HepG2 (cell line): ENCODE results near the gene CLDND2. TPM values are rescaled to one million over a fixed set of nuclear protein-coding genes. Genes with fewer than 3 reads are reported as not detected.

Experiments used
- DNMT1 ChIP-seq: sonication (generic); formaldehyde crosslinking; IDR thresholded peaks from 2 replicates; pipeline ENCODE4 v1.5.1; 2020; ENCODE audit warnings: mild to moderate bottlenecking, missing genetic modification reagents
- ERF ChIP-seq: IDR thresholded peaks from 2 replicates; pipeline ENCODE4 v1.6.1; 2018; ENCODE audit warnings: missing biosample characterization, missing genetic modification reagents
- HMG20A ChIP-seq: IDR thresholded peaks from 2 replicates; pipeline ENCODE4 v1.6.1; 2016; ENCODE audit warnings: borderline replicate concordance
- HOXA3 ChIP-seq: sonication (generic); formaldehyde crosslinking; IDR thresholded peaks from 2 replicates; pipeline ENCODE4 v1.5.0; 2020; ENCODE audit warnings: missing genetic modification reagents
- PRDM4 ChIP-seq: sonication (generic); formaldehyde crosslinking; IDR thresholded peaks from 2 replicates; pipeline ENCODE4 v1.9.0; 2021; ENCODE audit warnings: missing genetic modification reagents, borderline replicate concordance
- RBM22 ChIP-seq: fragments of 200-400 bp; formaldehyde crosslinking; optimal IDR thresholded peaks from 2 replicates; pipeline ENCODE3; 2017; ENCODE audit warnings: mild to moderate bottlenecking, low read length, moderate library complexity
- RFX5 ChIP-seq: IDR thresholded peaks from 2 replicates; pipeline ENCODE4 v1.6.1; 2011; ENCODE audit warnings: low read depth, low read length, improper control_type of control experiment
- YEATS2 ChIP-seq: sonication (generic); formaldehyde crosslinking; IDR thresholded peaks from 2 replicates; pipeline ENCODE4 v1.4.0; 2020; ENCODE audit warnings: missing genetic modification reagents, borderline replicate concordance
- ZFP36L1 ChIP-seq: sonication (generic); formaldehyde crosslinking; IDR thresholded peaks from 2 replicates; pipeline ENCODE4 v1.8.0; 2022; ENCODE audit warnings: mild to moderate bottlenecking, missing genetic modification reagents, moderate library complexity
- ZFP41 ChIP-seq: sonication (generic); formaldehyde crosslinking; IDR thresholded peaks from 2 replicates; pipeline ENCODE4 v1.4.0; 2020; ENCODE audit warnings: mild to moderate bottlenecking, missing genetic modification reagents, borderline replicate concordance
- ZMAT3 ChIP-seq: sonication (generic); formaldehyde crosslinking; conservative IDR thresholded peaks from 2 replicates; pipeline ENCODE4 v1.7.0; 2021; ENCODE audit warnings: missing genetic modification reagents
- ZNF235 ChIP-seq: sonication (generic); formaldehyde crosslinking; IDR thresholded peaks from 2 replicates; pipeline ENCODE4 v1.8.1; 2023; ENCODE audit warnings: mild to moderate bottlenecking, missing genetic modification reagents, borderline replicate concordance
- ZNF768 ChIP-seq: sonication (generic); formaldehyde crosslinking; IDR thresholded peaks from 2 replicates; pipeline ENCODE4 v1.4.0; 2020; ENCODE audit warnings: missing genetic modification reagents
- polyA plus RNA-seq, 8 experiments: library from polyadenylated mRNA; depleted of rRNA in 3 of 8; stranded (reverse) in 7 of 8; unstranded in 1 of 8; fragments of >200 nt; fragmentation: Illumina TruSeq in 4 of 8; extraction: Trizol in 4 of 8; gene quantifications; 2 replicates each; pipeline versions ENCODE4 v1.2.1 to v1.2.3, GENCODE V29; 2011 to 2016; ENCODE audit warnings: low read depth in 4 of 8, missing spikeins in 1 of 8, mixed read lengths in 1 of 8; ENCODE audit not compliant: insufficient read depth in 1 of 8
- total RNA-seq, 5 experiments: library from RNA; depleted of rRNA; stranded (reverse); fragments of >200 nt; fragmentation: Illumina TruSeq; extraction: Trizol; gene quantifications; 2 replicates each; pipeline ENCODE4 v1.2.3, GENCODE V29; 2016; ENCODE audit warnings: low read depth in 1 of 5
- TF ChIP-seq, protein P1 (sequence below): sonication (generic); formaldehyde crosslinking; IDR thresholded peaks from 2 replicates; pipeline ENCODE4 v1.4.0; 2020; ENCODE audit warnings: missing genetic modification reagents
- TF ChIP-seq, protein P2 (sequence below): sonication (generic); formaldehyde crosslinking; IDR thresholded peaks from 2 replicates; pipeline ENCODE4 v1.5.0; 2020; ENCODE audit warnings: missing genetic modification reagents
- TF ChIP-seq, protein P3 (sequence below): IDR thresholded peaks from 2 replicates; pipeline ENCODE4 v1.4.0; 2020; ENCODE audit warnings: mild to moderate bottlenecking, missing genetic modification reagents
- TF ChIP-seq, protein P4 (sequence below): sonication (generic); formaldehyde crosslinking; IDR thresholded peaks from 2 replicates; pipeline ENCODE4 v1.4.0; 2020; ENCODE audit warnings: mild to moderate bottlenecking, low read depth, missing genetic modification reagents
- TF ChIP-seq, protein P5 (sequence below): sonication (generic); IDR thresholded peaks from 2 replicates; pipeline ENCODE4 v1.6.1; 2016; ENCODE audit warnings: low read depth, borderline replicate concordance

The CLDND2 gene
- total and polyA plus RNA-seq, 2 of the 13 experiments (the other 11 are each of a cell fraction or from before 2014, with no cell fraction given): 0.84 to 1.8 TPM

- TF ChIP-seq, protein P1, sequence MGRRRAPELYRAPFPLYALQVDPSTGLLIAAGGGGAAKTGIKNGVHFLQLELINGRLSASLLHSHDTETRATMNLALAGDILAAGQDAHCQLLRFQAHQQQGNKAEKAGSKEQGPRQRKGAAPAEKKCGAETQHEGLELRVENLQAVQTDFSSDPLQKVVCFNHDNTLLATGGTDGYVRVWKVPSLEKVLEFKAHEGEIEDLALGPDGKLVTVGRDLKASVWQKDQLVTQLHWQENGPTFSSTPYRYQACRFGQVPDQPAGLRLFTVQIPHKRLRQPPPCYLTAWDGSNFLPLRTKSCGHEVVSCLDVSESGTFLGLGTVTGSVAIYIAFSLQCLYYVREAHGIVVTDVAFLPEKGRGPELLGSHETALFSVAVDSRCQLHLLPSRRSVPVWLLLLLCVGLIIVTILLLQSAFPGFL (CRISPR knock-in tag): no peak
- TF ChIP-seq, protein P2, sequence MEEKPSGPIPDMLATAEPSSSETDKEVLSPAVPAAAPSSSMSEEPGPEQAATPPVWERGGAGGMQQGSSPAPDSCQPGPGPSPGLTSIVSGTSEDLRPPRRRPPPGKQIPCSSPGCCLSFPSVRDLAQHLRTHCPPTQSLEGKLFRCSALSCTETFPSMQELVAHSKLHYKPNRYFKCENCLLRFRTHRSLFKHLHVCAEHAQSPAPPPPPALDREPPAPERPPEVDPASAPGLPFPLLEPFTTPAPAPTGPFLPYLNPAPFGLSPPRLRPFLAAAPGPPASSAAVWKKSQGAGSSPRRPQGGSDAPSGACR (CRISPR knock-in tag): no peak
- TF ChIP-seq, protein P3, sequence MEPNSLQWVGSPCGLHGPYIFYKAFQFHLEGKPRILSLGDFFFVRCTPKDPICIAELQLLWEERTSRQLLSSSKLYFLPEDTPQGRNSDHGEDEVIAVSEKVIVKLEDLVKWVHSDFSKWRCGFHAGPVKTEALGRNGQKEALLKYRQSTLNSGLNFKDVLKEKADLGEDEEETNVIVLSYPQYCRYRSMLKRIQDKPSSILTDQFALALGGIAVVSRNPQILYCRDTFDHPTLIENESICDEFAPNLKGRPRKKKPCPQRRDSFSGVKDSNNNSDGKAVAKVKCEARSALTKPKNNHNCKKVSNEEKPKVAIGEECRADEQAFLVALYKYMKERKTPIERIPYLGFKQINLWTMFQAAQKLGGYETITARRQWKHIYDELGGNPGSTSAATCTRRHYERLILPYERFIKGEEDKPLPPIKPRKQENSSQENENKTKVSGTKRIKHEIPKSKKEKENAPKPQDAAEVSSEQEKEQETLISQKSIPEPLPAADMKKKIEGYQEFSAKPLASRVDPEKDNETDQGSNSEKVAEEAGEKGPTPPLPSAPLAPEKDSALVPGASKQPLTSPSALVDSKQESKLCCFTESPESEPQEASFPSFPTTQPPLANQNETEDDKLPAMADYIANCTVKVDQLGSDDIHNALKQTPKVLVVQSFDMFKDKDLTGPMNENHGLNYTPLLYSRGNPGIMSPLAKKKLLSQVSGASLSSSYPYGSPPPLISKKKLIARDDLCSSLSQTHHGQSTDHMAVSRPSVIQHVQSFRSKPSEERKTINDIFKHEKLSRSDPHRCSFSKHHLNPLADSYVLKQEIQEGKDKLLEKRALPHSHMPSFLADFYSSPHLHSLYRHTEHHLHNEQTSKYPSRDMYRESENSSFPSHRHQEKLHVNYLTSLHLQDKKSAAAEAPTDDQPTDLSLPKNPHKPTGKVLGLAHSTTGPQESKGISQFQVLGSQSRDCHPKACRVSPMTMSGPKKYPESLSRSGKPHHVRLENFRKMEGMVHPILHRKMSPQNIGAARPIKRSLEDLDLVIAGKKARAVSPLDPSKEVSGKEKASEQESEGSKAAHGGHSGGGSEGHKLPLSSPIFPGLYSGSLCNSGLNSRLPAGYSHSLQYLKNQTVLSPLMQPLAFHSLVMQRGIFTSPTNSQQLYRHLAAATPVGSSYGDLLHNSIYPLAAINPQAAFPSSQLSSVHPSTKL: peak; percentile 23; the same call in 1 of the 2 replicates
- TF ChIP-seq HMG20A: no peak
- TF ChIP-seq, protein P4, sequence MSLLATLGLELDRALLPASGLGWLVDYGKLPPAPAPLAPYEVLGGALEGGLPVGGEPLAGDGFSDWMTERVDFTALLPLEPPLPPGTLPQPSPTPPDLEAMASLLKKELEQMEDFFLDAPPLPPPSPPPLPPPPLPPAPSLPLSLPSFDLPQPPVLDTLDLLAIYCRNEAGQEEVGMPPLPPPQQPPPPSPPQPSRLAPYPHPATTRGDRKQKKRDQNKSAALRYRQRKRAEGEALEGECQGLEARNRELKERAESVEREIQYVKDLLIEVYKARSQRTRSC (CRISPR knock-in tag): no peak
- TF ChIP-seq YEATS2 (CRISPR knock-in tag): no peak
- TF ChIP-seq, protein P5, sequence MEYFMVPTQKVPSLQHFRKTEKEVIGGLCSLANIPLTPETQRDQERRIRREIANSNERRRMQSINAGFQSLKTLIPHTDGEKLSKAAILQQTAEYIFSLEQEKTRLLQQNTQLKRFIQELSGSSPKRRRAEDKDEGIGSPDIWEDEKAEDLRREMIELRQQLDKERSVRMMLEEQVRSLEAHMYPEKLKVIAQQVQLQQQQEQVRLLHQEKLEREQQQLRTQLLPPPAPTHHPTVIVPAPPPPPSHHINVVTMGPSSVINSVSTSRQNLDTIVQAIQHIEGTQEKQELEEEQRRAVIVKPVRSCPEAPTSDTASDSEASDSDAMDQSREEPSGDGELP: no peak; the same call in 1 of the 2 replicates
- TF ChIP-seq RFX5: no peak
- TF ChIP-seq ERF (CRISPR knock-in tag): peak; percentile 73
- peak; percentile 81 for TF ChIP-seq RBM22
- no peak for TF ChIP-seq PRDM4 (CRISPR knock-in tag)
- no peak for TF ChIP-seq ZFP41 (CRISPR knock-in tag)
- 0 out of 2 replicates have a peak, but pooled peaks have one; percentile 45 for TF ChIP-seq ZMAT3 (CRISPR knock-in tag)
- no peak for TF ChIP-seq ZNF235 (CRISPR knock-in tag)
- TF ChIP-seq ZNF768 (CRISPR knock-in tag): peak; percentile 55; the same call in 1 of the 2 replicates
- TF ChIP-seq DNMT1 (CRISPR knock-in tag): no peak
- TF ChIP-seq ZFP36L1 (CRISPR knock-in tag): no peak
- no peak; the same call in 1 of the 2 replicates for TF ChIP-seq HOXA3 (CRISPR knock-in tag)
These were observed 4.3 kb downstream of the CLDND2 start (continued) for GRCh38 chr19:51364200-51365106.
